GM23338 (cell line): ENCODE data around the gene B3GAT3. TPM values are rescaled to one million over a fixed set of nuclear protein-coding genes. Genes with fewer than 3 reads are reported as not detected.

Source experiments
- ATAC-seq: fragments of 200-7000 bp; cut with Tn5 transposase; 3 replicates; pipeline ENCODE4 v1.9.1; 2020
- DNase-seq: peaks from one replicate; pipeline ENCODE4 v3.0.0-alpha.2; 2015; ENCODE audit warnings: low spot score
- H2AFZ ChIP-seq: fragments of 200-600 bp; sonication (generic); 2 replicates; pipeline ENCODE4 v1.8.0; 2016; ENCODE audit warnings: antibody characterized with exemption, mild to moderate bottlenecking, moderate library complexity
- H3F3A ChIP-seq: fragments of 200-600 bp; sonication (generic); replicated peaks from 2 replicates; pipeline ENCODE4 v1.8.0; 2017; ENCODE audit warnings: antibody characterized with exemption, mixed run types, low read depth
- H3K27ac ChIP-seq: fragments of 200-600 bp; sonication (generic); 2 replicates; pipeline ENCODE4 v1.6.1; 2016; ENCODE audit warnings: low read depth
- H3K27me3 ChIP-seq: fragments of 200-600 bp; sonication (generic); 2 replicates; pipeline ENCODE4 v1.8.0; 2016; ENCODE audit warnings: mild to moderate bottlenecking, mixed run types, moderate library complexity; ENCODE audit not compliant: insufficient read depth
- H3K36me3 ChIP-seq: fragments of 200-600 bp; sonication (generic); 2 replicates; pipeline ENCODE4 v1.8.0; 2016; ENCODE audit warnings: mild to moderate bottlenecking; ENCODE audit not compliant: insufficient read depth
- H3K4me1 ChIP-seq: fragments of 200-600 bp; sonication (generic); 2 replicates; pipeline ENCODE4 v1.8.0; 2016; ENCODE audit warnings: mild to moderate bottlenecking, moderate library complexity; ENCODE audit not compliant: insufficient read depth
- H3K4me2 ChIP-seq: fragments of 200-600 bp; sonication (generic); 2 replicates; pipeline ENCODE4 v1.7.1; 2017; ENCODE audit warnings: mixed run types
- H3K4me3 ChIP-seq: fragments of 200-600 bp; sonication (generic); 2 replicates; pipeline ENCODE4 v1.6.1; 2016; ENCODE audit warnings: mixed run types
- H3K79me2 ChIP-seq: fragments of 200-600 bp; sonication (generic); replicated peaks from 2 replicates; pipeline ENCODE4 v1.8.0; 2017; ENCODE audit warnings: mild to moderate bottlenecking; ENCODE audit not compliant: insufficient read depth
- H3K9me2 ChIP-seq: fragments of 200-600 bp; sonication (generic); 2 replicates; pipeline ENCODE4 v1.8.0; 2017; ENCODE audit not compliant: insufficient read depth
- H4K20me1 ChIP-seq: fragments of 200-600 bp; sonication (generic); replicated peaks from 2 replicates; pipeline ENCODE4 v1.8.0; 2017; ENCODE audit warnings: mild to moderate bottlenecking; ENCODE audit not compliant: insufficient read depth
- H3K27ac Mint-ChIP-seq: 2 replicates; pipeline ENCODE4 v1.8.0; 2020; ENCODE audit warnings: inconsistent platforms, mild to moderate bottlenecking, moderate library complexity, mixed read lengths
- H3K27me3 Mint-ChIP-seq: 3 replicates; pipeline ENCODE4 v1.8.0; 2022; ENCODE audit warnings: low read depth, mild to moderate bottlenecking, moderate library complexity, mixed read lengths, inconsistent platforms; ENCODE audit not compliant: insufficient read depth, poor library complexity
- H3K36me3 Mint-ChIP-seq: 3 replicates; pipeline ENCODE4 v1.8.0; 2021; ENCODE audit warnings: low read depth, mild to moderate bottlenecking, inconsistent platforms, moderate library complexity, mixed read lengths
- H3K4me1 Mint-ChIP-seq: 3 replicates; pipeline ENCODE4 v1.8.0; 2020; ENCODE audit warnings: mild to moderate bottlenecking, inconsistent platforms, mixed read lengths
- H3K4me3 Mint-ChIP-seq: 3 replicates; pipeline ENCODE4 v1.8.0; 2021; ENCODE audit warnings: moderate library complexity, mild to moderate bottlenecking, inconsistent platforms, mixed read lengths
- H3K9me3 Mint-ChIP-seq: 3 replicates; pipeline ENCODE4 v1.8.0; 2020; ENCODE audit warnings: moderate library complexity, mild to moderate bottlenecking, inconsistent platforms, mixed read lengths
- CREB1 ChIP-seq: fragments of 250-450 bp; sonication (Bioruptor Pico); IDR thresholded peaks from 2 replicates; pipeline ENCODE4 v1.5.0; 2020; ENCODE audit warnings: low read depth, mild to moderate bottlenecking, moderate library complexity
- CTCF ChIP-seq, 2 experiments: fragments of 200-600 bp in 1 of 2; sonication (generic) in 1 of 2; conservative IDR thresholded peaks; 2 replicates each; pipeline versions ENCODE4 v1.5.1 to v1.6.1; 2016 to 2017; ENCODE audit warnings: antibody characterized with exemption in 2 of 2, low read depth in 2 of 2, mild to moderate bottlenecking in 2 of 2, moderate library complexity in 1 of 2
- EZH2 ChIP-seq: fragments of 200-600 bp; sonication (generic); IDR thresholded peaks from one replicate; pipeline ENCODE4 v1.8.0; 2017; ENCODE audit warnings: antibody characterized with exemption, mild to moderate bottlenecking, low read depth; ENCODE audit not compliant: unreplicated experiment
- EZH2phosphoT487 ChIP-seq: fragments of 200-600 bp; sonication (generic); IDR thresholded peaks from one replicate; pipeline ENCODE4 v1.8.1; 2018; ENCODE audit warnings: antibody characterized with exemption; ENCODE audit not compliant: unreplicated experiment
- JUNB ChIP-seq: IDR thresholded peaks from one replicate; pipeline ENCODE4 v1.6.1; 2016; ENCODE audit warnings: antibody characterized with exemption; ENCODE audit not compliant: unreplicated experiment
- NANOG ChIP-seq: IDR thresholded peaks from 2 replicates; pipeline ENCODE4 v1.6.1; 2016; ENCODE audit warnings: antibody characterized with exemption, borderline replicate concordance
- POLR2AphosphoS5 ChIP-seq: IDR thresholded peaks from 2 replicates; pipeline ENCODE4 v1.6.1; 2016; ENCODE audit warnings: antibody characterized with exemption, low read depth
- REST ChIP-seq: IDR thresholded peaks from one replicate; pipeline ENCODE4 v1.6.1; 2018; ENCODE audit warnings: antibody characterized with exemption; ENCODE audit not compliant: unreplicated experiment
- STAT1 ChIP-seq: IDR thresholded peaks from one replicate; pipeline ENCODE4 v1.6.1; 2016; ENCODE audit warnings: antibody characterized with exemption; ENCODE audit not compliant: unreplicated experiment
- ZNF114 ChIP-seq: fragments of 250-450 bp; sonication (Bioruptor Pico); IDR thresholded peaks from 2 replicates; pipeline ENCODE4 v1.5.0; 2020; ENCODE audit warnings: mild to moderate bottlenecking, moderate library complexity
- ZNF331 ChIP-seq: fragments of 250-450 bp; sonication (Bioruptor Pico); IDR thresholded peaks from 2 replicates; pipeline ENCODE4 v1.5.0; 2020; ENCODE audit warnings: low read depth, mild to moderate bottlenecking, moderate library complexity
- ZNF462 ChIP-seq: fragments of 250-450 bp; sonication (Bioruptor Pico); IDR thresholded peaks from 2 replicates; pipeline ENCODE4 v1.5.0; 2020; ENCODE audit warnings: mild to moderate bottlenecking, moderate library complexity
- polyA plus RNA-seq: library from polyadenylated mRNA; unstranded; fragments of >200 nt; fragmentation: Nextera tagmentation; extraction: Ambion mirVana; gene quantifications from 2 replicates; pipeline ENCODE4 v1.2.1, GENCODE V29; 2016
- total RNA-seq: library from RNA; depleted of rRNA; stranded (reverse); fragments of >200 nt; shearing (Covaris generic); gene quantifications from 2 replicates; pipeline ENCODE4 v1.2.3, GENCODE V29; 2014
- TF ChIP-seq, protein P1 (sequence below): IDR thresholded peaks from 2 replicates; pipeline ENCODE4 v1.6.1; 2016; ENCODE audit warnings: antibody characterized with exemption

Gene B3GAT3
- total and polyA plus RNA-seq, 2 experiments from 2014 or later: 16.4 to 18.4 TPM

- no peaks in the 10 kb centered on the region for H3K36me3 ChIP-seq
- no peaks in the 10 kb centered on the region for H3K9me2 ChIP-seq
- Mint-ChIP-seq H3K9me3 (peaks cover 4% of the 10 kb centered on the region; the same call in 2 of the 3 replicates), H3K27ac (peak overlapping the region; percentile 36; the same call in 1 of the 2 replicates), H3K4me3 (peak overlapping the region; percentile 85), H3K27me3 (peaks cover 25% of the 10 kb centered on the region), H3K36me3 (peaks cover 10% of the 10 kb centered on the region), H3K4me1 (peaks cover 44% of the 10 kb centered on the region)
- DNase-seq (peak; percentile 52), ATAC-seq (peak; percentile 4)
- H3K4me2 ChIP-seq: peak overlapping the region; percentile 96
- peak overlapping the region; percentile 83 for H3K4me3 ChIP-seq
- peaks cover 8% of the 10 kb centered on the region; the same call in 1 of the 2 replicates for H3K4me1 ChIP-seq
- peaks cover 11% of the 10 kb centered on the region; the same call in 1 of the 2 replicates for H3K27me3 ChIP-seq
- H4K20me1 ChIP-seq: no peaks in the 10 kb centered on the region
- TF ChIP-seq CTCF (conservative IDR thresholded peaks at IDR 0.05; ENCODE audit: low read depth in 2 of 2) (no peak), REST (no peak), ZNF114 (CRISPR knock-in tag) (no peak), POLR2AphosphoS5 (no peak), EZH2 (no peak), ZNF462 (CRISPR knock-in tag) (no peak), ZNF331 (CRISPR knock-in tag) (no peak), NANOG (no peak), STAT1 (no peak), JUNB (no peak), CREB1 (no peak), EZH2phosphoT487 (no peak)
- TF ChIP-seq, protein P1, sequence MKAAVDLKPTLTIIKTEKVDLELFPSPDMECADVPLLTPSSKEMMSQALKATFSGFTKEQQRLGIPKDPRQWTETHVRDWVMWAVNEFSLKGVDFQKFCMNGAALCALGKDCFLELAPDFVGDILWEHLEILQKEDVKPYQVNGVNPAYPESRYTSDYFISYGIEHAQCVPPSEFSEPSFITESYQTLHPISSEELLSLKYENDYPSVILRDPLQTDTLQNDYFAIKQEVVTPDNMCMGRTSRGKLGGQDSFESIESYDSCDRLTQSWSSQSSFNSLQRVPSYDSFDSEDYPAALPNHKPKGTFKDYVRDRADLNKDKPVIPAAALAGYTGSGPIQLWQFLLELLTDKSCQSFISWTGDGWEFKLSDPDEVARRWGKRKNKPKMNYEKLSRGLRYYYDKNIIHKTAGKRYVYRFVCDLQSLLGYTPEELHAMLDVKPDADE: no peak
- peaks cover 20% of the 10 kb centered on the region for H3F3A ChIP-seq
- H3K79me2 ChIP-seq: no peaks in the 10 kb centered on the region
- peak overlapping the region; percentile 98 for H2AFZ ChIP-seq
- no peak overlapping the region for H3K27ac ChIP-seq
These were observed 10.0 kb downstream of the B3GAT3 start for GRCh38 chr11:62611705-62612365.
